GM23338 (cell line): ENCODE data around the gene FAM98A. TPM values are rescaled to one million over a fixed set of nuclear protein-coding genes. Genes with fewer than 3 reads are reported as not detected.

Source experiments
- ATAC-seq: fragments of 200-7000 bp; cut with Tn5 transposase; 3 replicates; pipeline ENCODE4 v1.9.1; 2020
- DNase-seq: peaks from one replicate; pipeline ENCODE4 v3.0.0-alpha.2; 2015; ENCODE audit warnings: low spot score
- H2AFZ ChIP-seq: fragments of 200-600 bp; sonication (generic); 2 replicates; pipeline ENCODE4 v1.8.0; 2016; ENCODE audit warnings: antibody characterized with exemption, mild to moderate bottlenecking, moderate library complexity
- H3F3A ChIP-seq: fragments of 200-600 bp; sonication (generic); replicated peaks from 2 replicates; pipeline ENCODE4 v1.8.0; 2017; ENCODE audit warnings: antibody characterized with exemption, mixed run types, low read depth
- H3K27ac ChIP-seq: fragments of 200-600 bp; sonication (generic); 2 replicates; pipeline ENCODE4 v1.6.1; 2016; ENCODE audit warnings: low read depth
- H3K27me3 ChIP-seq: fragments of 200-600 bp; sonication (generic); 2 replicates; pipeline ENCODE4 v1.8.0; 2016; ENCODE audit warnings: mild to moderate bottlenecking, mixed run types, moderate library complexity; ENCODE audit not compliant: insufficient read depth
- H3K36me3 ChIP-seq: fragments of 200-600 bp; sonication (generic); 2 replicates; pipeline ENCODE4 v1.8.0; 2016; ENCODE audit warnings: mild to moderate bottlenecking; ENCODE audit not compliant: insufficient read depth
- H3K4me1 ChIP-seq: fragments of 200-600 bp; sonication (generic); 2 replicates; pipeline ENCODE4 v1.8.0; 2016; ENCODE audit warnings: mild to moderate bottlenecking, moderate library complexity; ENCODE audit not compliant: insufficient read depth
- H3K4me2 ChIP-seq: fragments of 200-600 bp; sonication (generic); 2 replicates; pipeline ENCODE4 v1.7.1; 2017; ENCODE audit warnings: mixed run types
- H3K4me3 ChIP-seq: fragments of 200-600 bp; sonication (generic); 2 replicates; pipeline ENCODE4 v1.6.1; 2016; ENCODE audit warnings: mixed run types
- H3K79me2 ChIP-seq: fragments of 200-600 bp; sonication (generic); replicated peaks from 2 replicates; pipeline ENCODE4 v1.8.0; 2017; ENCODE audit warnings: mild to moderate bottlenecking; ENCODE audit not compliant: insufficient read depth
- H3K9me2 ChIP-seq: fragments of 200-600 bp; sonication (generic); 2 replicates; pipeline ENCODE4 v1.8.0; 2017; ENCODE audit not compliant: insufficient read depth
- H4K20me1 ChIP-seq: fragments of 200-600 bp; sonication (generic); replicated peaks from 2 replicates; pipeline ENCODE4 v1.8.0; 2017; ENCODE audit warnings: mild to moderate bottlenecking; ENCODE audit not compliant: insufficient read depth
- H3K27ac Mint-ChIP-seq: 2 replicates; pipeline ENCODE4 v1.8.0; 2020; ENCODE audit warnings: inconsistent platforms, mild to moderate bottlenecking, moderate library complexity, mixed read lengths
- H3K27me3 Mint-ChIP-seq: 3 replicates; pipeline ENCODE4 v1.8.0; 2022; ENCODE audit warnings: low read depth, mild to moderate bottlenecking, moderate library complexity, mixed read lengths, inconsistent platforms; ENCODE audit not compliant: insufficient read depth, poor library complexity
- H3K36me3 Mint-ChIP-seq: 3 replicates; pipeline ENCODE4 v1.8.0; 2021; ENCODE audit warnings: low read depth, mild to moderate bottlenecking, inconsistent platforms, moderate library complexity, mixed read lengths
- H3K4me1 Mint-ChIP-seq: 3 replicates; pipeline ENCODE4 v1.8.0; 2020; ENCODE audit warnings: mild to moderate bottlenecking, inconsistent platforms, mixed read lengths
- H3K4me3 Mint-ChIP-seq: 3 replicates; pipeline ENCODE4 v1.8.0; 2021; ENCODE audit warnings: moderate library complexity, mild to moderate bottlenecking, inconsistent platforms, mixed read lengths
- H3K9me3 Mint-ChIP-seq: 3 replicates; pipeline ENCODE4 v1.8.0; 2020; ENCODE audit warnings: moderate library complexity, mild to moderate bottlenecking, inconsistent platforms, mixed read lengths
- EZH2phosphoT487 ChIP-seq: fragments of 200-600 bp; sonication (generic); IDR thresholded peaks from one replicate; pipeline ENCODE4 v1.8.1; 2018; ENCODE audit warnings: antibody characterized with exemption; ENCODE audit not compliant: unreplicated experiment
- NANOG ChIP-seq: IDR thresholded peaks from 2 replicates; pipeline ENCODE4 v1.6.1; 2016; ENCODE audit warnings: antibody characterized with exemption, borderline replicate concordance
- ZNF331 ChIP-seq: fragments of 250-450 bp; sonication (Bioruptor Pico); IDR thresholded peaks from 2 replicates; pipeline ENCODE4 v1.5.0; 2020; ENCODE audit warnings: low read depth, mild to moderate bottlenecking, moderate library complexity
- polyA plus RNA-seq: library from polyadenylated mRNA; unstranded; fragments of >200 nt; fragmentation: Nextera tagmentation; extraction: Ambion mirVana; gene quantifications from 2 replicates; pipeline ENCODE4 v1.2.1, GENCODE V29; 2016
- total RNA-seq: library from RNA; depleted of rRNA; stranded (reverse); fragments of >200 nt; shearing (Covaris generic); gene quantifications from 2 replicates; pipeline ENCODE4 v1.2.3, GENCODE V29; 2014
- TF ChIP-seq, protein P1 (sequence below): fragments of 250-450 bp; sonication (Bioruptor Pico); IDR thresholded peaks from 2 replicates; pipeline ENCODE4 v1.5.0; 2020; ENCODE audit warnings: mild to moderate bottlenecking, moderate library complexity

FAM98A gene
- total and polyA plus RNA-seq, 2 experiments from 2014 or later: 68.6 to 149 TPM

DNA sequence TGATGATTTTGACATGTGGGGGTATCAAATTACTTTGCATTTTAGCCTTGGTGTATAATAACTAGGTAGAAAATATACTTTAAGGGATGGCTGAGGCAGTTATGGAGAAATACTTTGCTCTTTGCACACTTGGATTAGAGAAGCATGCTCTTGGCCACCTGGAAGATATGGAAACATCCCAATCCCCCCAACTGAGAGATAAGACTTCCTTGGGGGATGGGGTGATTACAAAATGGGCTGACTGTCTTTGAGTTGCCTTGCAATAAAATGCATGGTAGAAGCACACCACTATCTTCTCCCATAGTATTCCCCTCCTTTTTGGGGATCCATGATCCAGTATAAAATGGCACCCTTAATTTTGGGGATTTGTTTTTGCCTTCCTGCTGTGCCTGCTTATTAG lies 15.1 kb upstream of the FAM98A start:
- Histone ChIP-seq H3K4me3 (no peak overlapping the region), H3F3A (no peaks in the 10 kb centered on the region), H3K4me1 (peaks cover 29% of the 10 kb centered on the region), H2AFZ (no peak overlapping the region), H3K27me3 (no peaks in the 10 kb centered on the region), H3K9me2 (peaks cover 1% of the 10 kb centered on the region; the same call in 1 of the 2 replicates), H3K36me3 (peaks cover 26% of the 10 kb centered on the region), H3K79me2 (peaks cover 28% of the 10 kb centered on the region), H3K4me2 (peak overlapping the region; percentile 54), H4K20me1 (no peaks in the 10 kb centered on the region), H3K27ac (peak overlapping the region; percentile 60)
- peaks cover 95% of the 10 kb centered on the region for H3K36me3 Mint-ChIP-seq
- peaks cover 5% of the 10 kb centered on the region for H3K27me3 Mint-ChIP-seq
- ATAC-seq: no peak
- no peak overlapping the region for H3K4me3 Mint-ChIP-seq
- TF ChIP-seq ZNF331 (CRISPR knock-in tag): no peak
- no peak for TF ChIP-seq EZH2phosphoT487
- TF ChIP-seq, protein P1, sequence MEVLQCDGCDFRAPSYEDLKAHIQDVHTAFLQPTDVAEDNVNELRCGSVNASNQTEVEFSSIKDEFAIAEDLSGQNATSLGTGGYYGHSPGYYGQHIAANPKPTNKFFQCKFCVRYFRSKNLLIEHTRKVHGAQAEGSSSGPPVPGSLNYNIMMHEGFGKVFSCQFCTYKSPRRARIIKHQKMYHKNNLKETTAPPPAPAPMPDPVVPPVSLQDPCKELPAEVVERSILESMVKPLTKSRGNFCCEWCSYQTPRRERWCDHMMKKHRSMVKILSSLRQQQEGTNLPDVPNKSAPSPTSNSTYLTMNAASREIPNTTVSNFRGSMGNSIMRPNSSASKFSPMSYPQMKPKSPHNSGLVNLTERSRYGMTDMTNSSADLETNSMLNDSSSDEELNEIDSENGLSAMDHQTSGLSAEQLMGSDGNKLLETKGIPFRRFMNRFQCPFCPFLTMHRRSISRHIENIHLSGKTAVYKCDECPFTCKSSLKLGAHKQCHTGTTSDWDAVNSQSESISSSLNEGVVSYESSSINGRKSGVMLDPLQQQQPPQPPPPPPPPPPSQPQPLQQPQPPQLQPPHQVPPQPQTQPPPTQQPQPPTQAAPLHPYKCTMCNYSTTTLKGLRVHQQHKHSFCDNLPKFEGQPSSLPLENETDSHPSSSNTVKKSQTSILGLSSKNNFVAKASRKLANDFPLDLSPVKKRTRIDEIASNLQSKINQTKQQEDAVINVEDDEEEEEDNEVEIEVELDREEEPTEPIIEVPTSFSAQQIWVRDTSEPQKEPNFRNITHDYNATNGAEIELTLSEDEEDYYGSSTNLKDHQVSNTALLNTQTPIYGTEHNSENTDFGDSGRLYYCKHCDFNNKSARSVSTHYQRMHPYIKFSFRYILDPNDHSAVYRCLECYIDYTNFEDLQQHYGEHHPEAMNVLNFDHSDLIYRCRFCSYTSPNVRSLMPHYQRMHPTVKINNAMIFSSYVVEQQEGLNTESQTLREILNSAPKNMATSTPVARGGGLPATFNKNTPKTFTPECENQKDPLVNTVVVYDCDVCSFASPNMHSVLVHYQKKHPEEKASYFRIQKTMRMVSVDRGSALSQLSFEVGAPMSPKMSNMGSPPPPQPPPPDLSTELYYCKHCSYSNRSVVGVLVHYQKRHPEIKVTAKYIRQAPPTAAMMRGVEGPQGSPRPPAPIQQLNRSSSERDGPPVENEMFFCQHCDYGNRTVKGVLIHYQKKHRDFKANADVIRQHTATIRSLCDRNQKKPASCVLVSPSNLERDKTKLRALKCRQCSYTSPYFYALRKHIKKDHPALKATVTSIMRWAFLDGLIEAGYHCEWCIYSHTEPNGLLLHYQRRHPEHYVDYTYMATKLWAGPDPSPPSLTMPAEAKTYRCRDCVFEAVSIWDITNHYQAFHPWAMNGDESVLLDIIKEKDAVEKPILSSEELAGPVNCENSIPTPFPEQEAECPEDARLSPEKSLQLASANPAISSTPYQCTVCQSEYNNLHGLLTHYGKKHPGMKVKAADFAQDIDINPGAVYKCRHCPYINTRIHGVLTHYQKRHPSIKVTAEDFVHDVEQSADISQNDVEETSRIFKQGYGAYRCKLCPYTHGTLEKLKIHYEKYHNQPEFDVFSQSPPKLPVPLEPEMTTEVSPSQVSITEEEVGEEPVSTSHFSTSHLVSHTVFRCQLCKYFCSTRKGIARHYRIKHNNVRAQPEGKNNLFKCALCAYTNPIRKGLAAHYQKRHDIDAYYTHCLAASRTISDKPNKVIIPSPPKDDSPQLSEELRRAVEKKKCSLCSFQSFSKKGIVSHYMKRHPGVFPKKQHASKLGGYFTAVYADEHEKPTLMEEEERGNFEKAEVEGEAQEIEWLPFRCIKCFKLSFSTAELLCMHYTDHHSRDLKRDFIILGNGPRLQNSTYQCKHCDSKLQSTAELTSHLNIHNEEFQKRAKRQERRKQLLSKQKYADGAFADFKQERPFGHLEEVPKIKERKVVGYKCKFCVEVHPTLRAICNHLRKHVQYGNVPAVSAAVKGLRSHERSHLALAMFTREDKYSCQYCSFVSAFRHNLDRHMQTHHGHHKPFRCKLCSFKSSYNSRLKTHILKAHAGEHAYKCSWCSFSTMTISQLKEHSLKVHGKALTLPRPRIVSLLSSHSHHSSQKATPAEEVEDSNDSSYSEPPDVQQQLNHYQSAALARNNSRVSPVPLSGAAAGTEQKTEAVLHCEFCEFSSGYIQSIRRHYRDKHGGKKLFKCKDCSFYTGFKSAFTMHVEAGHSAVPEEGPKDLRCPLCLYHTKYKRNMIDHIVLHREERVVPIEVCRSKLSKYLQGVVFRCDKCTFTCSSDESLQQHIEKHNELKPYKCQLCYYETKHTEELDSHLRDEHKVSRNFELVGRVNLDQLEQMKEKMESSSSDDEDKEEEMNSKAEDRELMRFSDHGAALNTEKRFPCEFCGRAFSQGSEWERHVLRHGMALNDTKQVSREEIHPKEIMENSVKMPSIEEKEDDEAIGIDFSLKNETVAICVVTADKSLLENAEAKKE (CRISPR knock-in tag): no peak
- peak overlapping the region; percentile 62; the same call in 1 of the 2 replicates for H3K27ac Mint-ChIP-seq
- peaks cover 31% of the 10 kb centered on the region for H3K4me1 Mint-ChIP-seq
- H3K9me3 Mint-ChIP-seq: peaks cover 81% of the 10 kb centered on the region
- peak; percentile 28 for DNase-seq

DNA sequence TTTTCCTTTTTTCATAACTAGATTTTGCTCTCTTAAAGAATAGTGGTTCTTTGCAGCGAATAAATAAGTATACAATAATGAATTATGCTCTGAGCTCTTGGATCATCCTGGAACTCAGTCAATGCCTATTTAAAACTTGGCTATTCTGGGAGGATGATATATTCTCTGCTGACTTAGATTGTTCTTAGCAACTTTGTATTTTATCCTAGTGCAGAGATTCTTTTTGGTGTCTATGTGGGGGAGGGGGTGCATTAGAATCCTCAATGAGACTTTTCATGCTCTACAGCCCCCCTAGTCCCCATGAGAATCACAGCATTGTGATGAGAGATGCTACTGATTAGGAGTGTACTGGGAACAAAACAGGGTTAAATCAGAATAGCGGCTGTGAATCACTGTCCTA lies 8.8 kb upstream of the FAM98A start:
- H3K27ac ChIP-seq: peak overlapping the region; percentile 93
- H3K27me3 Mint-ChIP-seq: peaks cover 9% of the 10 kb centered on the region
- H3K79me2 ChIP-seq: peaks cover 39% of the 10 kb centered on the region
- no peaks in the 10 kb centered on the region; the same call in 1 of the 2 replicates for H3F3A ChIP-seq
- no peak overlapping the region for H2AFZ ChIP-seq
- H3K4me1 Mint-ChIP-seq: peaks cover 62% of the 10 kb centered on the region
- peaks cover 60% of the 10 kb centered on the region for H3K36me3 Mint-ChIP-seq
- peak; percentile 7 for DNase-seq
- H4K20me1 ChIP-seq: no peaks in the 10 kb centered on the region
- peak overlapping the region; percentile 35 for H3K4me3 ChIP-seq
- H3K36me3 ChIP-seq: peaks cover 3% of the 10 kb centered on the region; the same call in 1 of the 2 replicates
- no peak; the same call in 2 of the 3 replicates for ATAC-seq
- peaks cover 6% of the 10 kb centered on the region; the same call in 1 of the 2 replicates for H3K9me2 ChIP-seq
- no peaks in the 10 kb centered on the region for H3K27me3 ChIP-seq
- TF ChIP-seq, protein P1 (CRISPR knock-in tag): no peak
- peak; percentile 16; the same call in 1 of the 2 replicates for TF ChIP-seq NANOG
- H3K27ac Mint-ChIP-seq: peak overlapping the region; percentile 89; the same call in 1 of the 2 replicates
- peak overlapping the region; percentile 58 for H3K4me3 Mint-ChIP-seq
- peaks cover 48% of the 10 kb centered on the region for H3K4me1 ChIP-seq
- peaks cover 46% of the 10 kb centered on the region for H3K9me3 Mint-ChIP-seq
- peak overlapping the region; percentile 69 for H3K4me2 ChIP-seq
